ENCODE measurements around the gene ELMO1.

Gene ELMO1

GRCh38 chr7:36965625-36966024 lies 483.0 kb downstream of the ELMO1 start:
- no peak for DNase-seq

GRCh38 chr7:36964297-36964696 lies 484.4 kb downstream of the ELMO1 start:
- DNase-seq, result no peak

GRCh38 chr7:36962367-36962766 lies 486.3 kb downstream of the ELMO1 start:
- no peak for DNase-seq

- no peak for DNase-seq
Measured at GRCh38 chr7:36961693-36962092, 487.0 kb downstream of the ELMO1 start.

- DNase-seq, result no peak
Measured at GRCh38 chr7:36961097-36961496, 487.6 kb downstream of the ELMO1 start.

- no peak for DNase-seq
Measured at GRCh38 chr7:36960105-36960504, 488.6 kb downstream of the ELMO1 start.

GRCh38 chr7:36958111-36958733 lies 490.4 kb downstream of the ELMO1 start:
- DNase-seq, result no peak

GRCh38 chr7:36957620-36958019 lies 491.0 kb downstream of the ELMO1 start:
- no peak for DNase-seq

GRCh38 chr7:36956814-36957213 lies 491.9 kb downstream of the ELMO1 start:
- DNase-seq, result no peak

- DNase-seq, result no peak
Measured at GRCh38 chr7:36955456-36956129, 493.1 kb downstream of the ELMO1 start.

- no peak for DNase-seq
Measured at GRCh38 chr7:36951257-36951697, 497.4 kb downstream of the ELMO1 start.

GRCh38 chr7:36949711-36950600 lies 498.7 kb downstream of the ELMO1 start:
- no peak for DNase-seq

- DNase-seq, result no peak
Measured at GRCh38 chr7:36946401-36946739, 502.3 kb downstream of the ELMO1 start.

- no peak for DNase-seq
Measured at GRCh38 chr7:36945612-36946400, 502.9 kb downstream of the ELMO1 start.

GRCh38 chr7:36944838-36945237 lies 503.8 kb downstream of the ELMO1 start:
- DNase-seq, result no peak

GRCh38 chr7:36943591-36944435 lies 504.9 kb downstream of the ELMO1 start:
- DNase-seq, result no peak

- DNase-seq, result no peak
Measured at GRCh38 chr7:36942955-36943354, 505.7 kb downstream of the ELMO1 start.

- DNase-seq, result no peak
Measured at GRCh38 chr7:36942541-36942940, 506.1 kb downstream of the ELMO1 start.

- DNase-seq, result no peak
Measured at GRCh38 chr7:36942025-36942424, 506.6 kb downstream of the ELMO1 start.

- no peak for DNase-seq
Measured at GRCh38 chr7:36941359-36941758, 507.3 kb downstream of the ELMO1 start.

- no peak for DNase-seq
Measured at GRCh38 chr7:36939816-36940215, 508.8 kb downstream of the ELMO1 start.

Measured in CD4-positive, alpha-beta T cell treated with Interleukin-4 for 4 hours (primary cell).